DMS 273 treated with DMSO at 0.1 percent for 48 hours (cell line): ENCODE measurements around the gene MTERF4.

Experiments used
- DNase-seq: peaks from one replicate; lab custom pipeline; 2025; lab: John Stamatoyannopoulos, UW

MTERF4 gene

DNA sequence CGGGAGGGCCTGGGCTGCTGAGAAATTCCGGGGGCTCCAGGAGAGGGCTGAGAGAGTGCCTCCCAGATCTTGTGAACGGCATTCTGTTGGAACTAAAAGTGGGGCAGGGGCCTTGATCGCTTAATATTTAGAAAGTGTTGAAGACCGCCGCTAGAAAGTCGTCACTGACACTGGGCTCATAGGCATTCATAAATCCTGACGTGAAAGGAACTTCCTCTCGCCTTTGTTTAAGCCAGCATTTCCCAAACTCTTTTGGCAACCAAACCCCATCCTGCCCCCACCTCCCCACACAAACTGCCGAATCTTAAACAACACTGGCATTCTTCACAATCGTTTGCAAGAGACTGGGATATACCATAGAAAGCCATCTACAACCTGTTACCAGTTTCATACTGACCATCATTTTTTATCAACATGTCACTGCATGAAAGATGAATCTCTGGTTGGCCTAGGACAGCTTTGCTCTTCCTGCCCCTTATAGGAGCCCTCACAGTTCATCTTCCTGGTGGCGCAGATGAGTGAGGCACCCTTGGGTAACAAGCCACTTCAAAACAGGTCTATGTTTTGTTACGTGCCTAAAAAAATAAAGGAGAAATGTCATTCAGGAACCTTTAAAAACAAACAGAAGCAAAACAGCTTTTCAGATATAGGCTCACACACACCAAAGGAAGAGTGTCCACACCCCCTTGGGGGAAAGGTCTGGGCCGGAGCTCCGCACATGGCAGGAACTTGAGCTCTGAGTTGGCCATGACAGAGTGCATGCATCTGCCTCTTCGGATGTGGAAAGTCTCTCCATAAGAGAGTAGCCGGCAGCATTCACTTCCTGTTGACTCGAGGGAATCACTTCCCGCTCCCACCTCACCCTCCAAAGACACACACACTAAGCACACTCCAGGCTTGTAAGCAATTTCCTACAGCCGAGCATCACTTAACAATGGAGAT, 13.0 kb downstream of the MTERF4 start:
- no peak for DNase-seq

DNA sequence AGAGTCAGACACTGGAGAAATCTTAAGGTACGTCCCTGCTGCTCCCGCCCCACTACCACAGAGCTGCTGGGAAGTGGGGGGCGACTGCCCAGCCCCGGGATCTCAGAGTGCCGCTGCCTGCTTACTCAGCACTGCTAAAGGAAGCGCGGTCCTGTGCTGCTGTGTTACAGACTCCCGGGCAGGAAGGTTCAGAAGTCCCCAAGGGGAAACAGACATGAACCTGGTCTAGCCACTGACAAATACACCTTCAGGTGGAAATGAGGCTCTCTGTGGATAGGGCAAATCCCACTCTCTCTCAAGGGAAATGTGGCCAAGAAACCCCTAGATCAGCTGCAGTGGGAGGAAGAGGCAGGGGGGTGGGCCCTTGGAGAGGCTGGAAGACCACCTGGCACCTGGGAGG, 13.7 kb downstream of the MTERF4 start:
- DNase-seq: no peak

DNA sequence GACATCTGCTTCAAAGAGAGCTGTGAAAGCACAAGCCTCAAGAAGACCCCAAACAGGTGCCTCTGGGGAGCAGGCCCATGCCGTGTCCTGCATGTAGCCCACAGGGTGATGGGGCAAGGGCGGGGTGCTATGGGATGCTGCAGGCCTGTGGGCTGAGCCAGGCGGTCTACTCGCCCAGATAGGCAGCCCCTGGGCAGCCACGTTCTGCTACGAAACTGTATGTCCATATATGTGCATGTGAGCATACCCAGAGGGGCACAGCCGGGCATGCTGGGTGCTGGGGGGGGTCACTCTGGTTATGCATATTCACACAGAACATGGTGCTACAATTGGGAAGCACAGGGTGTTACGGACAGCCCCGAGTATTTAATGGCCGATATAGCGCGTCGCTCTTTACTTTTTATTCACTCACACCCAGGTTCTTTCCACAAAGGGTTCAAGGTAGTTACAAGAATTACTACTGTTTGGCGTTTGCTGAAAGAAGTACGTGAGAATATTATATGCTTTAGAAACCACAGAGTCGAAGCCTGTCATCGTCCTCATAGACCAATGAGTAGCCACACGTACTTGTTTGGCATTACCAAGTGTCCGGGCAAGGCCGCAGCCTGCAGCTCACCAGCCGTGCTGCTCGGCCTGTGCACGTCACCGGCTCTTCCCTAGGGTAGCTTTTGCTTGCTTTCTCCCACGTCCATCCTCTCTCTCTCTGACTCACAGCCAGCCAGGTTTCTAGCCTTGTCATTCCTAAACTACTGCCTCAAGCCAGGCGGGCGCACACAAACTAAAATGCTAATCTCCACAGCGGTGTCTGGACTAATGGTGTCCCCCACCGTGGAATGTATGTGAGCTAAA, 14.4 kb downstream of the MTERF4 start:
- DNase-seq: no peak

DNA sequence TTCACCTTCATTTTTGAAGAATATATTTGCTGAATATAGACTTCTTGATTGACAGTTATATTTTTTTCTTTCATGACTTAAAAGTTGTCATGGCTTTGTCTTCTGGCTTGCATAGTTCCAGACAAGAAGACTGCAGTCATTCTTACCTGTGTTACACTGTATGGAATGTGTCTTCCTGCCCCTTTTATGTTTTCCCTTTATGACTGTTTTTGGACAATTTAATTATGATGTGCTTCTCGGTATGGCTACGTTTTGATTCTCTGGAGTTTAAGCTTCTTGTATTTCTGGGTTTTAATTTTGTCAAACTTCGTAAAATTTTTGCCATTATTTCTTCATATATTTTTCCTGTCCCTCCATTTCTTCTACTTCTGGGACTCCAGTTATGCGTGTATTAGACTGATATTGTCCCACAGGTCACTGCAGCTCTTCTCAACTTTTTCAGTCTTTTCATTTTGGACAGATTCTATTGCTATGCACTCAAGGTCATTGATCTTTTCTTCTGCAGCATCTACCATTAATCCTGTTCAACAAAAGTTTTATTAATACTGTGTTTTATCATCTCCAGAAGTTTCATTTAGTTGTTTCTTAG, 17.1 kb downstream of the MTERF4 start:
- no peak for DNase-seq

DNA sequence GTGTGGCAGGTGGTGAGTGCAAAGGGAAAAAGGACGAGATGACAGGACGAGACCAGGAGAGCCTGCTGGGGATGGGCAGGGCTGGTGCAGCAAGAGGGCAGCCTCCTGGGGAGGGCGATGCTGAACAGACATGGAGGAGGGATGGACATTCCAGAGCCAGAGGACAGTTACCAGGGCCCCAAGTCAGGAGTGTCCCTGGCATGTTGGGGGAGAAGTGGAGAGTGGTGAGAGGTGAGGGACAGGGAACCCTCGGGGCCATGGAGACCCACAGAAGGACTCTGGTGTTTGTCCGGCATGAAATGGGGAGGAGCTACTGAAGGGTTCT, 19.0 kb downstream of the MTERF4 start:
- no peak for DNase-seq

DNA sequence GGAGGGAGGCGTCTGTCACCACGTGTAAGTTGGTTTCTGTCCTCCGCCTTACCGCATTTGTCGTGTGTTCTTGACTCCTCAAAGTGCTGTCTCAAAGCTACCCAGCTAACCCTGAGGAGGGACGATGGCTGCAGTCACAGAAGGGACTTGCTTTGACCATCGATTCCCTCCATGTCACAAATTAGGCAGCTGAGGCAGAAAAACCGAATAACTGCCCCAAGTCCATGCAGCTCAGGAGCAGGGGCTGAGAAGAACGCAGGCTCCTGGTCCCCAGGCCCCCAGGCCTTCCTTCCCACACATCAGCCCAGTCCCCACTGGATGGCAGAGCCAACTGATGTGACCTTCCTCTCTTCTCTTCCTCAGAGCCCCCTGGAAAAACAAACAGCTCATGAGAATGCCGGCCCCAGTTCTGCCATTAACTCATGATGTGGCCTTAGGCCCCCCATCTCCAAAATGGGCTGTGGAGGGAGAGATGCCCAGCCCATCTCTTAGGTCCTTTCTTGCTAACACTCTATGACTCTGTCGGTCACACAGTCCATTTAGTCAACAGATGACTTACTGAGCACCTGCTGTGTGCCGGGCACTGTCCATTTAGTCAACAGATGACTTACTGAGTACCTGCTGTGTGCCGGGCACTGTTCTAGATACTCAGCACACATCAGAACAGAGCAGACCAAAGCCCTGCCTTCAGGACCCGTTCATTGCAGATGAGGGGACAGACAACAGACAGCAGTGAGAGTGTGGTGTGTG, 19.6 kb downstream of the MTERF4 start:
- no peak for DNase-seq

DNA sequence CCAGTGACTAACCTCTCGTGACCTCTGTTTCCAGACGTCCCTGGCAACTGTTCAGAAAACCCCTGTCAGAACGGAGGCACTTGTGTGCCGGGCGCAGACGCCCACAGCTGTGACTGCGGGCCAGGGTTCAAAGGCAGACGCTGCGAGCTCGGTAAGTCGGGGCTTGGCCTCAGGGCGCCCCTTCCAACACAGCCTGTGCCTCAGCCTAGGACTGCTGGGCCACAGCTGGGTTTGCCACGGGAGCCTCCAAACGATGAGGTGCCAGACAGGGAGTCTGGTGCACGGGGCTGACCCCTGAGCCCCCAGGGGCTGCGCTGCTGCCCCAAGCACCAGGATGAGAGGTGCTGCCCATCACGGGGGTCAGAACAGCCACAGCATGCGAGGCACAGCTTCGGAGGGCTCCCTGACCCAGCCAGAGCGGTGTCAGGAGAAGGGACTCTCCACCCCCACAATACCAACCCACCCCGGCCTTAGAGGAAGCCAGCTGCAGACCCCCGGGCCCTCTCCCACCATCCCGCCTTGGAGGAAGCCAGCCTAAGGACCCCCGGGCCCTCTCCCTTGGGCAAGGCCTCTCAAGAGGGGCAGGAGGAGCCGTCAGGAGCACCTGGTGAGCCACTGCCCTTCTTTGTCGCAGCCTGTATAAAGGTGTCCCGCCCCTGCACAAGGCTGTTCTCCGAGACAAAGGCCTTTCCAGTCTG, 20.3 kb downstream of the MTERF4 start:
- no peak for DNase-seq

DNA sequence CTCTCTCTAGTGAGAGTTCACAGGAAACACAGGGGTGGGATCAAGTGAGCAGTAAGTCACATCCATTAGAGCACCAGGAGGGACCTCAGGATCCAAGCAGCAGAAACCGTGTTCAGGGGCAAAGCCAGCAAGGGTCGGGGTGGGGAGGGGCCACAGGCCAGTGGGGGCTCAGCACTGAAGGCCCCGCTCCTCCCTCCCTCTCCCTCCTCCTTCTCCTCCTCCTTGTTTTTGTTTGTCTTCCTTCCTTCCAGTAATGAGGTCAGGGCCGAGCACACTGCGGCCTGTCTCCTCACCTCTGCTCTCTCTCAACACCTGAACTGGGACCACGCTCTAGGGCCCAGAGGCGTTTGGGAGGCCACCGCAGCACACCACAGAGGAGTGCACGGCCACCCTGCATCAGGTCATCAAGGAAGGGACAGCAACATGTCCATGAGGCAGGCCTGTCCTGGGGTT, 20.9 kb downstream of the MTERF4 start:
- no peak for DNase-seq

DNA sequence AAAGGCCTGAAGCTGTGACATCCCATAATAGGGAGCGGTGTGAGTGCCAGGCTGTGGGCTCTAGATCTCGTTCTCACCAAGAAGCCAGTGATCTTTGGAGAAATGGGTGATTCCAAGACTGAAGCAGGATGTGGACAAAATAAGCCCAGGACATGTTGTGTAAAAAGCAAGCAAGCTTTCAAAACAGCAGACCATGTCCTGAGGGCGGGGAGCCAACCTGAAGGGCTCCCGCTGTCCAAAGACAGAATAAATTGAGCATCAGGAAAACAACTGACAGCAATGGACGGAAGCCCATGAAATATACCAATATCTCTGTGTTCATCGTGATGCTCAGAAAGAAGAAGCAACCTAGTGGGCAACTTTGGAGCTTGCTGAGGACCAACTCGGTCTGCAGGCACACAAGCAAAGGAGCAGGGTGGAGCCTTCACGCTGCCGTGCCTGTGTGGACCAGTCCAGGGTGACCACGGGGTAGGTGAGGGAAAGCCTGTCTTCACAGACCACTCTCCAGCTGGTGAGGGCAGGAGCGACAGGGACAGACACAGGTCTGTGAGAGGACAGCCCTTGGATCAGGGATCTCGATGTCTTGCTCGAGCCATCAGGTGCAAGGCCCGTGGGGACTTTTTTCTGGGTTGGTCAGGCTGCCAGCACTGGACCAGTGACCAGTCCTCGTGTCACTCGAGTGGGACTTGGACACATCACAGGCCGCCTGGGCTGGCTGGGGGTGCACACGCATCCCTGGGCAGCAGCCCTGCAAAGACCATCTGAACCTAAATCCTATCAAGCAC, 21.5 kb downstream of the MTERF4 start:
- no peak for DNase-seq

DNA sequence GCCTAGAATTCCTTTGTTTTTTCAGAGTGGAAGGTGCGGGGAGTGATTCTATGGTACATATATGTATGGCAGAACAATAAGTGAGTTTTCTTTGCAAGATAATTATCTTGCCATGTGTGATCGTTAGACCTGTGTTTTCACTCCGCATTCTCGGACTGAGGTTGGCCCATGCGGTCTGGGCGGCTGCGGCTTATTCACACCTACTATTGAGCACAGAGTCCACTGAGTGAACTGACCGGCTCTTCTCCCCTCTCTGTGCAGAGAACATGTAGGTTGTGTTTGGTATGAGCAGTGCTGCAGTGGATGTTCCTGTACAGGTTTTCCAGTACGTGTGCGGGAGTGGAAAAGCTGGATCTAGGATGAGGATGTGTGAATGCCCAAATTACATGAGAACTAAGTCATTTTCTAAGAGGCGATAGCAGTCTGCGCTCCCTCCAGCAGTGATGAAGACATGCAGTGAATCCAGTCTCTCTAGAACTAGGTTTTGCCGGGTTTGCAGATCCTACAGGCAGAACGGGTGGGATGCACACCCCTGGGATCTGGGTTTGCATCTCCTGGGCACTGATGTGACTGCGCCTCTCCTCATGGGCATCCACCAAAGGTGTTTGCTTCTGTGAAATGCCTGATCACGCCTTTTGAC, 27.1 kb downstream of the MTERF4 start:
- no peak for DNase-seq

DNA sequence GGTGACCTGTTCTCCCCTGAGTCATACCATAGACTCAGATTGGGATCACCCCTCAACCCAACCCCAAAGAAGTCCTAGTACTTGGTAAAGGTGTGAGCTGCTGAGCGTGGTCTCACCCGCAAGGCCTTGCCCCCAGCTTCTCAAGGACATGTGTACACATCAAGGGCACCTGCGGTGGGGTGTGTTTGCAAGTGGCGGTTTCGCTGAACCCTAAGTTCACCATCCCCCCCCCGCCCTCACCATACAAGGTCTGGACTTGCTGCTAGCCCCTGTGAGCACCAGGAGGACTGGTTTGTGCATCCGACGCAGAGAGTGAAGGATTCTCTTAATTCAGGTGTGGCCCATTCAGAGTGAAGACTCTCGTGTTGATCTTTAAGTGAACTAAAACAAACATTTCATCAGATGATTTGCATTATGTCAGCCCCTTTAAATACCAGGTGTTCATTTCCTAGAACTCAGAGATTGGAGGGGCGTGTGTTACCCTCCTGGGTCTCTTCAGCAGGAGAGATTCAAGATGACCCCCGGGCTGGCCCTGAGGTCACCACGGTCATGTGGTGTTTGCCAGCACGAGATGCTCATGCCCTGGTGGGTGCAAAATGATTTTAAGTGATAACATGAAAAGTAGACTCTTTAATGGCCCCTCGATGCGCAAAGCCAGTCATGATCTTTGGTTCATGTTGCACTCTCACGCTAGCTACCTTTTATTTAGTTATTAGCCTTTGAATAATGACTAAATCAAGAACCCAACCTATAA, 27.8 kb downstream of the MTERF4 start:
- no peak for DNase-seq

DNA sequence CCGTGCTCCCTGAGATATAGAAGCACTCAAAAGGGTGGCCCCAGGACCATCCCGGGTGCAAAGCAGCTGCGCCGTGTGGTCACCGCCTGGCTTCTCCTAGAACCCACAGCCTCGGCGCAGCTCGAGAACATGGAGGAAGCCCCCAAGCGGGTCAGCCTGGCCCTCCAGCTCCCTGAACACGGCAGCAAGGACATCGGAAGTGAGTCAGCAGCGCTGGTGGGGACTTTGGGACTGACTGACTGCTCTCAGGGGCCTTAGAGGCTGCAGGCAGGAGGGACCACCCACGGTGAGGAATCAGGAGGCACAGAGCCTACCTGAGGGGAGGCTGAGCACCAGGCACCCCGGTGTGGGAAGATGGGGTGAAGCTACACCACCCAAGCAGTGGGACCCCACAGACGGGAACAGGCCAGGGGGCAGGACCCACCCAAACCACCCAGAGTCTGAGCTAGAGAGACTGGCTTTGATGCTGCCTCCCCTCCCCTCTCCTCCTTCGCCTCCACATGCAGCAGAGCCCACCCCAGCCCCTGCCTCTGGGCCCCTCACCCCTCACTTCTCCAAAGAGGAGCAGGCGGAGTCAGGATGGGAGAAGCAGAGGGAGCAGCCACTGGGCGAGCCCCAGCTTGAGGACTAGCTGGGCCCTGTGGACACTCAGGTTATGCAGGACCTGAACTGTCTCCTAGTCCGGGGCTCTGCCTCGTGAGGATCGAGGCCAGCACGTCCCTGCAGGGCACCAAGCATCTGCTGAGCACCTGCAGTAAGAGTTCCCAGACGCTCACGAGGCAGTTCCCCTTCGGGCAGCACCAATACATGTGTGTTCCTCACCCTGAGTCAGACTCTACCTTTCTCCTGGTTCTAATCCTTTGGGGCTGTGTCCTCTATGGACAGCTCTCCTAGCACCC, 28.7 kb downstream of the MTERF4 start:
- no peak for DNase-seq

DNA sequence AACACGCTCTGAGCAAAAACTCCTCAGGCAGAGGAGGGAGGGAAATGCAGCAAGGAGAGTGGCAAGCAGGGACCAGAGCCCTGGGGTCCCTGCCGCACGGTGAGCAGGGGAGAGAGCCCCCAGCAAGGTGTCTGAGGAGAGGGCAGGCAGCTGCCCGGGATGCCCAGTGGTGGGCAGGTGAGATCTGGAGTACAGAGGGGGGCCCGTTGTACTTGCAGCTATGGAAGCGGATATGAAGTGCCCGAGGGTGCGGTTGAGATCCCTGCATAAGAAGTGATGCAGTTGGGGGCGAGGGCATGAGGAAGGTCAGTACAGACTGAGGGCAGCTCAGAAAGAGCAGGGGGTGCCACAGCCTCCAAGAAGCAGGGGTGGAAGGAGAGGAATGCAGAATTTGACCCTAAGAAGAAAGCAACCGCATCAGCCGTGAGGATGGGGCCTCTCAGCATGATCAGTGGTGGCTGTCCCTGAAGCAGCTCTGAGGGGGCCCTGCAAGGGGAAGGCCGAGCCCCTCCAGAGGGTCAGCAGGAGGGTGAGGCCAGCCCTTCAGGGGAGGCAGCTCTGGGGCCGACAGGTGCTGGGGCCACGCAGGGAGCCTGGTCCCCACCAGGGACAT, 29.4 kb downstream of the MTERF4 start:
- DNase-seq: no peak

DNA sequence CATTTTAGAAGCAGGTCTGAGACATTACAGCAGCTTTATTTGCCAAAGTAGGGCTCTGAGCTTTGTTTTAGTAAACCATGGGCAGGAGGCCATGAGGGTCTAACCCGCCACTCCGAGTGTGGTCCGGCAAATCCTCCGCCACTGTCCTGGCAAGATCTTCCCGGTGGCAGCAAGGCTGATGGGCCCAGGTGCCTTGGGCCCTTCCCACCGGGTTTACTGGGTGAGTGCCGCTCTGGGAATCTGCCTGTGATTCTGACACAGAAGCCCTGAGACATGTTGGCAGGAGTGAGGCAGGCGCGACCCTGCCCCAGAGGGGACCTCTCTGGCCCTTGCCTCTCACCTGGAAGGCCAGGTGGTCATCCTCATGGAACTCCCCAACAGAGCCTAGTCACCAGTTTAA, 29.9 kb downstream of the MTERF4 start:
- DNase-seq: no peak

DNA sequence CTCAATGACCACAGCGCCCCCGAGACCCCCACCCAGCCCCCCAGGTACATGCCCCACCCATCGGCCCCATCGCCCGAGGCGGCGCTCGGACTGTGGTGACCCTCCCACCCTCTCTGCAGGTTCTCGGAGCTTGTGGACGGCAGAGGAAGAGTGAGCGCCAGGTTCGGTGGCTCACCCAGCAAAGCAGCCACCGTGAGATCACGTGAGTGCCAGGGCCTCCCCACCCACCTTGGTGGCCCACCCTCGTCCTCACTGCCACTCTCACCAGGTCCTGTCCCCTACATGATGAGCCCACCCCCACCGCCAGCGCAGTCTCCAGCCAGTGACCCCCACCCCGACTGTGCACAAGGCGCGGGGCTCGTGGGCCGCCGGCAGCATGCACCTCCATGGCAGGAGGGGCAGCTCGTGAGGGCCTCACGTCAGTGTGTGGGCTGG, 30.4 kb downstream of the MTERF4 start:
- DNase-seq: no peak

DNA sequence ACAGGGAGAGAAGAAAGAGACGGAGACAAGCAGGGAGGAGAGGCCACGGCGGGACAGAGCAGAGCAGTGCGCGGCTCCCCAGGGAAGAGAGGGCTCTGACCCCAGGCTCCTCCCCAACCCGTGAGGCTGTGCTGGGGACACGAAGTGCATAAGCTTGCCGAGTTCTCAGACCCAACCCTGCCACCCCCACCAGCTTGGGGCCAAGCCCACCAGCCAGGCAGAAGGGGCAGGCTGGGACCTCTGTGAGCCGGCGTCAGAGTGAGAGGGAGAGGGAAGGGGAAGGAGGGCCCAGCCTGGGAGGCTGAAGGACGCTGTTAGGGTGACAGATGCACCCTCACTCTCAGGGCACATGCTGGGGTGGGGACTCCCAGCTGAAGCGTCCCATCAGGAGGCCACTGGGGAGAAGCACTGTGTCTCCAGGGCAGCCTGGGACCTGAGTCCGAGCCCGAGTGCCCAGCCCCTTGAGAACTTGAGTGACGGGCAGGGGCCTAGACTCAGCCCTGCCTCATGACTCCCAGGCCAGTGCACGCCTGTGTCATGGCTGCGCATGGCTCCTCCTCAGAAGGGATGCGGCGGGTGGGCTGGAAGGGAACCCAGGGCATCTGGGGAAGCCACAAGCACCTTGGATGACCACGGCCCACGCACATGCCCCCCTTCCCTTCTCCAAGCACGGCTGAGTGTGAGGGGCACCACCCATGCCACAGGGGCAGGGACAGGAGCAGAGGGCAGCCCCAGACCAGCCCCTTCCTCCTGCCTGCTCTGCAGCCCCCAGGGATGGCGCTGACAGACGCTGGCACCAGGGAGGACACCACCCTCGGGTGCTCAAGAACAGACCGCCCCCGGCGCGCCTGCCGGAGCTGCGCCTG, 31.0 kb downstream of the MTERF4 start:
- no peak for DNase-seq

DNA sequence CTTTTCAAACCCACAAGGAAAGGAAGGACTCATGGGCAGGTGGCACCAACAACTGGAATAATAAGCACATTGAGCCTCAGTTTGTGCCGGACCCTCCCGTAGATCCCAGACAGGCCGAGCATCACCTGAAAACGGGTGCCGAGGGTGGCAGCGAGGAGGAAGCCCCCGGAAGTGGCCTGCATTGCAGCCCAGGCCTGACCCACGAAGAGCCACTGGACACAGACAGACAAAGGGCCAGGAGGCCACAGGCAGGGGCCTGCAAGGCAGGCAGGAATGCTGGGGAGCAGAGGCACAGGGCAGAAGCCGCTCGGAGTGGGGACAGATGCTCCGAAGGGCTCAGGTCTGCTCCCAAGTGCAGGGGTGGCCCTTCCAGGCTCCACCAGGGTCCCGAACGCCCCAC, 31.7 kb downstream of the MTERF4 start:
- no peak for DNase-seq
